IMR-90 (cell line): ENCODE measurements around the gene RLF. TPM values are rescaled to one million over a fixed set of nuclear protein-coding genes. Genes with fewer than 3 reads are reported as not detected.

Experiments
- ATAC-seq: fragments of 200-7000 bp; cut with Tn5 transposase; 2 replicates; pipeline ENCODE4 v1.9.1; 2020; ENCODE audit warnings: low read depth, mild to moderate bottlenecking, moderate library complexity
- BruUV-seq: library from RNA; stranded (reverse); fragments of 400-500 nt; replicated peaks from 2 replicates; lab custom pipeline; 2021; lab: Mats Ljungman, UMichigan
- CTCF ChIA-PET: fragments of 300-600 bp; formaldehyde crosslinking; extraction: SDS; loops from one replicate; lab custom pipeline; 2021; ENCODE audit warnings: antibody characterized with exemption; lab: Yijun Ruan, JAX
- POLR2A ChIA-PET: fragments of 300-600 bp; sonication (Branson Sonifier 250); formaldehyde crosslinking; loops from one replicate; lab custom pipeline; 2022; ENCODE audit warnings: antibody characterized with exemption; ENCODE audit not compliant: unreplicated experiment; lab: Charles Lee
- DNase-seq: peaks from one replicate; pipeline ENCODE4 v3.0.0; 2013
- H2AFZ ChIP-seq: replicated peaks from 2 replicates; pipeline ENCODE3; 2013; ENCODE audit warnings: low read length, mild to moderate bottlenecking; ENCODE audit not compliant: poor library complexity
- H2AK5ac ChIP-seq: 2 replicates; pipeline ENCODE4 v1.6.1; 2013; ENCODE audit warnings: low read depth, low read length, inconsistent platforms
- H2AK9ac ChIP-seq: replicated peaks from 2 replicates; pipeline ENCODE3; 2013; ENCODE audit warnings: mild to moderate bottlenecking, low read depth, low read length, moderate library complexity; ENCODE audit not compliant: poor library complexity
- H2BK120ac ChIP-seq: 2 replicates; pipeline ENCODE4 v1.6.1; 2013; ENCODE audit warnings: low read depth, low read length, inconsistent platforms
- H2BK15ac ChIP-seq: 3 replicates; pipeline ENCODE4 v1.6.1; 2013; ENCODE audit warnings: low read depth, low read length, inconsistent platforms
- H2BK20ac ChIP-seq: 2 replicates; pipeline ENCODE4 v1.6.1; 2013; ENCODE audit warnings: low read depth, mild to moderate bottlenecking, inconsistent platforms, low read length, moderate library complexity
- H2BK5ac ChIP-seq: 2 replicates; pipeline ENCODE4 v1.6.1; 2013; ENCODE audit warnings: mild to moderate bottlenecking, low read depth, low read length, inconsistent platforms; ENCODE audit not compliant: poor library complexity, severe bottlenecking
- H3K14ac ChIP-seq: replicated peaks from 2 replicates; pipeline ENCODE4 v1.6.1; 2013; ENCODE audit warnings: low read depth, low read length, inconsistent platforms
- H3K18ac ChIP-seq: 2 replicates; pipeline ENCODE4 v1.6.1; 2013; ENCODE audit warnings: low read depth, low read length, control low read depth
- H3K23ac ChIP-seq: 2 replicates; pipeline ENCODE4 v1.6.1; 2013; ENCODE audit warnings: low read depth, low read length, inconsistent platforms
- H3K27ac ChIP-seq: 2 replicates; pipeline ENCODE4 v1.5.1; 2013; ENCODE audit warnings: mild to moderate bottlenecking, control low read depth, low read length; ENCODE audit not compliant: insufficient read depth
- H3K27me3 ChIP-seq: 2 replicates; pipeline ENCODE4 v1.6.1; 2013; ENCODE audit warnings: low read length; ENCODE audit not compliant: control insufficient read depth, insufficient read depth
- H3K36me3 ChIP-seq: 2 replicates; pipeline ENCODE4 v1.6.1; 2013; ENCODE audit warnings: low read length, mixed read lengths; ENCODE audit not compliant: control insufficient read depth, insufficient read depth
- H3K4ac ChIP-seq: 2 replicates; pipeline ENCODE4 v1.6.1; 2013; ENCODE audit warnings: low read depth, low read length, inconsistent platforms
- H3K4me1 ChIP-seq: 2 replicates; pipeline ENCODE4 v1.6.1; 2013; ENCODE audit warnings: low read length, mixed read lengths; ENCODE audit not compliant: control insufficient read depth, insufficient read depth
- H3K4me2 ChIP-seq: 2 replicates; pipeline ENCODE4 v1.6.1; 2013; ENCODE audit warnings: low read depth, mild to moderate bottlenecking, control low read depth, low read length, moderate library complexity
- H3K4me3 ChIP-seq: 2 replicates; pipeline ENCODE4 v1.5.1; 2013; ENCODE audit warnings: low read depth, mild to moderate bottlenecking, control low read depth, low read length, moderate library complexity; ENCODE audit not compliant: insufficient read depth
- H3K56ac ChIP-seq: 2 replicates; pipeline ENCODE4 v1.6.1; 2013; ENCODE audit warnings: low read length, inconsistent platforms; ENCODE audit not compliant: insufficient read depth; ENCODE audit errors: extremely low read depth
- H3K79me1 ChIP-seq, 2 experiments: 2 replicates each; pipeline ENCODE4 v1.6.1; 2013; ENCODE audit warnings: low read length in 2 of 2, inconsistent platforms in 1 of 2, low read depth in 1 of 2
- H3K9ac ChIP-seq: 2 replicates; pipeline ENCODE4 v1.6.1; 2013; ENCODE audit warnings: low read depth, low read length, control low read depth
- H3K9me1 ChIP-seq: 2 replicates; pipeline ENCODE4 v1.6.1; 2013; ENCODE audit warnings: low read length, inconsistent platforms; ENCODE audit not compliant: insufficient read depth
- H3K9me3 ChIP-seq: 2 replicates; pipeline ENCODE4 v1.6.1; 2013; ENCODE audit warnings: low read length; ENCODE audit not compliant: control insufficient read depth, insufficient read depth
- H4K20me1 ChIP-seq: 2 replicates; pipeline ENCODE4 v1.6.1; 2013; ENCODE audit warnings: low read length, inconsistent platforms; ENCODE audit not compliant: insufficient read depth
- H4K5ac ChIP-seq: 2 replicates; pipeline ENCODE4 v1.6.1; 2013; ENCODE audit warnings: mild to moderate bottlenecking, low read depth, low read length, control low read depth
- H4K8ac ChIP-seq, 2 experiments: 2 replicates each; pipeline ENCODE4 v1.6.1; 2013; ENCODE audit warnings: low read depth in 2 of 2, low read length in 2 of 2, control low read depth in 1 of 2, inconsistent platforms in 1 of 2
- H4K91ac ChIP-seq: 2 replicates; pipeline ENCODE4 v1.6.1; 2013; ENCODE audit warnings: low read depth, low read length, inconsistent platforms; ENCODE audit not compliant: insufficient read depth
- CEBPB ChIP-seq: IDR thresholded peaks from 2 replicates; pipeline ENCODE4 v1.6.1; 2012; ENCODE audit warnings: low read depth, low read length, improper control_type of control experiment
- CHD1 ChIP-seq: IDR thresholded peaks from 2 replicates; pipeline ENCODE4 v1.6.1; 2012; ENCODE audit warnings: low read depth, low read length, improper control_type of control experiment
- ELK1 ChIP-seq: fragments of 150-350 bp; IDR thresholded peaks from 2 replicates; pipeline ENCODE4 v1.6.1; 2016; ENCODE audit warnings: low read depth, mild to moderate bottlenecking, low read length, moderate library complexity, borderline replicate concordance
- FOS ChIP-seq: fragments of 150-350 bp; IDR thresholded peaks from 2 replicates; pipeline ENCODE4 v1.6.1; 2016; ENCODE audit warnings: low read depth, low read length
- MAZ ChIP-seq: IDR thresholded peaks from 2 replicates; pipeline ENCODE4 v1.6.1; 2012; ENCODE audit warnings: low read depth, mild to moderate bottlenecking, low read length, improper control_type of control experiment, moderate library complexity, borderline replicate concordance
- NFE2L2 ChIP-seq: fragments of 150-350 bp; IDR thresholded peaks from 2 replicates; pipeline ENCODE4 v1.6.1; 2016; ENCODE audit warnings: low read depth, mild to moderate bottlenecking, low read length
- POLR2A ChIP-seq: IDR thresholded peaks from 2 replicates; pipeline ENCODE4 v1.6.1; 2012; ENCODE audit warnings: mild to moderate bottlenecking, low read depth, low read length
- RAD21 ChIP-seq: IDR thresholded peaks from 2 replicates; pipeline ENCODE4 v1.6.1; 2012; ENCODE audit warnings: low read length, improper control_type of control experiment
- RCOR1 ChIP-seq: IDR thresholded peaks from 2 replicates; pipeline ENCODE4 v1.6.1; 2012; ENCODE audit warnings: mild to moderate bottlenecking, low read length, improper control_type of control experiment; ENCODE audit not compliant: insufficient replicate concordance
- SMC3 ChIP-seq: fragments of 150-350 bp; IDR thresholded peaks from 2 replicates; pipeline ENCODE4 v1.6.1; 2016; ENCODE audit warnings: low read depth, mild to moderate bottlenecking, antibody characterized with exemption, low read length, moderate library complexity
- WGBS, 2 experiments: methylation state at CpG; one replicate each; pipeline versions ENCODE4 v1.1.5 to v1.1.7; 2013; ENCODE audit warnings: missing lambda C conversion rate in 2 of 2; ENCODE audit not compliant: insufficient read length in 1 of 2; ENCODE audit errors: extremely low coverage in 2 of 2; 5-methylcytosine and 5-hydroxymethylcytosine counted together
- dilution Hi-C: fragments of 300-500 bp; cut with HindIII; formaldehyde crosslinking; loops from one replicate; pipeline ENCODE4 v1.14.3; 2018; ENCODE audit warnings: low sequenced_read_pairs; ENCODE audit not compliant: unreplicated experiment
- in situ Hi-C: fragments of 300-500 bp; cut with MboI; formaldehyde crosslinking; loops from 3 replicates; pipeline ENCODE4 v1.14.3; 2019; ENCODE audit warnings: low sequenced_read_pairs, inconsistent platforms, mixed read lengths
- intact Hi-C: fragments of 100-400 bp; cut with micrococcal nuclease; formaldehyde crosslinking; loops from 2 replicates; pipeline ENCODE4 v1.10.0; 2022
- polyA plus RNA-seq, 3 experiments: library from polyadenylated mRNA; depleted of rRNA; stranded (reverse); fragments of >200 nt; gene quantifications; 2 replicates each; pipeline ENCODE4 v1.2.3, GENCODE V29; 2012; ENCODE audit warnings: low replicate concordance in 1 of 3
- total RNA-seq: library from RNA; depleted of rRNA; stranded (reverse); fragments of >200 nt; gene quantifications from 2 replicates; pipeline ENCODE4 v1.2.3, GENCODE V29; 2012

The RLF gene
- total and polyA plus RNA-seq, 2 of the 4 experiments (the other 2 are of a cell fraction), result 4.4 to 29.8 TPM

- dilution Hi-C loops, result no loop called here
- no peak overlapping the region for H4K8ac ChIP-seq
- ATAC-seq (no peak), DNase-seq (no peak)
- no peak overlapping the region for H4K5ac ChIP-seq
- no peak overlapping the region for H3K23ac ChIP-seq
- BruUV-seq, result no TSS peak
- intact Hi-C loops, result no loop called here
- H2BK120ac ChIP-seq, result no peak overlapping the region
- H3K14ac ChIP-seq, result no peak overlapping the region
- no peak overlapping the region for H3K56ac ChIP-seq
- no peak overlapping the region for H4K91ac ChIP-seq
- H2AK9ac ChIP-seq, result peak overlapping the region; percentile 79
- no peak overlapping the region for H2BK15ac ChIP-seq
- WGBS, 2 experiments, result no CpG with 5 or more reads among the region's 21 CpGs
- H3K79me1 ChIP-seq, result no peaks in the 10 kb centered on the region
- no peak overlapping the region for H3K4ac ChIP-seq
- no peaks in the 10 kb centered on the region for H3K9me1 ChIP-seq
- H2BK5ac ChIP-seq, result no peak overlapping the region
- H3K36me3 ChIP-seq, result no peaks in the 10 kb centered on the region
- H3K27me3 ChIP-seq, result peaks cover 16% of the 10 kb centered on the region
- no peak overlapping the region for H2BK20ac ChIP-seq
- ChIA-PET POLR2A (no interaction called here), CTCF (interaction anchor here (2.4 kb wide), 1 partner anchor 11 kb away, joined by 10 read pairs; no protein-coding TSS in a partner anchor)
- no peak overlapping the region for H3K18ac ChIP-seq
- no peak overlapping the region for H3K4me2 ChIP-seq
- H2AK5ac ChIP-seq, result no peak overlapping the region
- H3K4me3 ChIP-seq, result no peak overlapping the region
- in situ Hi-C loops, result no loop called here
- H2AFZ ChIP-seq, result peak overlapping the region; percentile 89
- TF ChIP-seq CHD1, result no peak
- TF ChIP-seq SMC3, result no peak
- no peak for TF ChIP-seq RAD21
- no peak for TF ChIP-seq POLR2A
- no peak for TF ChIP-seq ELK1
- TF ChIP-seq NFE2L2, result no peak
- no peak for TF ChIP-seq CEBPB
- no peak for TF ChIP-seq FOS
- TF ChIP-seq RCOR1, result no peak
- TF ChIP-seq MAZ, result no peak
- no peaks in the 10 kb centered on the region for H4K20me1 ChIP-seq
- H3K9ac ChIP-seq, result no peak overlapping the region
- no peaks in the 10 kb centered on the region for H3K9me3 ChIP-seq
- no peaks in the 10 kb centered on the region for H3K4me1 ChIP-seq
- no peak overlapping the region for H3K27ac ChIP-seq
Observed at GRCh38 chr1:40133312-40133665, 27.9 kb upstream of the RLF start.
